ENCODE data around the gene B3GNT9. TPM values are rescaled to one million over a fixed set of nuclear protein-coding genes. Genes with fewer than 3 reads are reported as not detected.

The B3GNT9 gene
- total and polyA plus RNA-seq, 3 donors from 2014 or later: 18.0 to 24.6 (median 18.6) TPM

GRCh38 chr16:67116388-67117311, 34.1 kb downstream of the B3GNT9 start:
- Histone ChIP-seq H3K4me3 (no peak overlapping the region), H3K36me3 (ENCODE audit: low read depth, missing control alignments) (no peaks in the 10 kb centered on the region), H3K4me1 (peaks cover 13% of the 10 kb centered on the region), H3K27me3 (no peaks in the 10 kb centered on the region), H3K9me3 (no peaks in the 10 kb centered on the region), H3K27ac (no peak overlapping the region)
- intact Hi-C loops (cut with DNase I; ENCODE audit: low total_unique reads): no loop called here
- WGBS, 2 donors: 81 to 84% methylated on average over 13 of the region's 13 CpGs
- no peak for DNase-seq
- TF ChIP-seq, protein P1, sequence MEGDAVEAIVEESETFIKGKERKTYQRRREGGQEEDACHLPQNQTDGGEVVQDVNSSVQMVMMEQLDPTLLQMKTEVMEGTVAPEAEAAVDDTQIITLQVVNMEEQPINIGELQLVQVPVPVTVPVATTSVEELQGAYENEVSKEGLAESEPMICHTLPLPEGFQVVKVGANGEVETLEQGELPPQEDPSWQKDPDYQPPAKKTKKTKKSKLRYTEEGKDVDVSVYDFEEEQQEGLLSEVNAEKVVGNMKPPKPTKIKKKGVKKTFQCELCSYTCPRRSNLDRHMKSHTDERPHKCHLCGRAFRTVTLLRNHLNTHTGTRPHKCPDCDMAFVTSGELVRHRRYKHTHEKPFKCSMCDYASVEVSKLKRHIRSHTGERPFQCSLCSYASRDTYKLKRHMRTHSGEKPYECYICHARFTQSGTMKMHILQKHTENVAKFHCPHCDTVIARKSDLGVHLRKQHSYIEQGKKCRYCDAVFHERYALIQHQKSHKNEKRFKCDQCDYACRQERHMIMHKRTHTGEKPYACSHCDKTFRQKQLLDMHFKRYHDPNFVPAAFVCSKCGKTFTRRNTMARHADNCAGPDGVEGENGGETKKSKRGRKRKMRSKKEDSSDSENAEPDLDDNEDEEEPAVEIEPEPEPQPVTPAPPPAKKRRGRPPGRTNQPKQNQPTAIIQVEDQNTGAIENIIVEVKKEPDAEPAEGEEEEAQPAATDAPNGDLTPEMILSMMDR (IDR thresholded peaks at IDR 0.05): no peak
- no peak for TF ChIP-seq POLR2A (IDR thresholded peaks at IDR 0.05)

DNA sequence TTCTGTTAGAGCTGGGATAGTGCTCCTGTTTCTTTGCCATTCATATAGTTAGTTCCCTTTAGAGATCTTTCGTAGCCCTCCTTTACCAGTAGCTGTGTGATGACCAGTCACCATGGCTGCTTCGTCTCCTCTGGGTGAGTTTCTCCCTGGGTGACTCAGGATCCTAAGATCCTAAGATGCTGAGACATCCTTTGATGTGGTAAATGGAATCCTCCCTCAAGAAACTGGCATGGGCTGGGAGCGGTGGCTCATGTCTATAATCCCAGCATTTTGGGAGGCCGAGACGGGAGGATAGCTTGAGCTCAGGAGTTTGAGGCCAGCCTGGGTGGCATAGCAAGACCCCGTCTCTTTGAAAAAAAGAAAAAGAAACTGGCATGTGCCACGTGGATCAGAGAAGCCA, 35.2 kb downstream of the B3GNT9 start:
- H3K27ac ChIP-seq: no peak overlapping the region
- no peak for DNase-seq
- no peaks in the 10 kb centered on the region for H3K36me3 ChIP-seq (ENCODE audit: low read depth, missing control alignments)
- no peak overlapping the region for H3K4me3 ChIP-seq
- H3K4me1 ChIP-seq: peaks cover 23% of the 10 kb centered on the region
- WGBS, 2 donors: 86 to 92% methylated on average over 6 to 7 of the region's 7 CpGs
- no peaks in the 10 kb centered on the region for H3K27me3 ChIP-seq
- intact Hi-C loops (cut with DNase I; ENCODE audit: low total_unique reads): no loop called here
- no peak for TF ChIP-seq POLR2A (IDR thresholded peaks at IDR 0.05)
- no peaks in the 10 kb centered on the region for H3K9me3 ChIP-seq

DNA sequence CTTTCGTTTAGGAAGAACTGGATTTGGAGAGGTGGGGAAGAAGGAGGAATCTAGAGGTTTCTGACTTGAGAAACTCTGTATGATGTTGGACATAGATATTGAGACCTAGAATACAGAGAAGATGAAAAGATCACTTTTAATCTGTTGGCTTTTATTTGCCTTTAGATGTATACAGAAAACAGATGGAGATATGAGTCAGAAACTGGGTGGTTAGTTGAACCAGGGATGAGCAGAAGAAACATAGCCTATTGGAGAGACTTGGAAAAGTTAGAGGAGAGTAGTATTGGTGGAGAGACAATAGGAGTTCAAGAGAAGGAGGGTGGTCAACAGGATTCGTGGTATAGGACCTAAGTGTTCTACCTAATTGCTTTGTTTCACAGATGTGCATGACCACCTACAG, 36.0 kb downstream of the B3GNT9 start:
- TF ChIP-seq POLR2A (IDR thresholded peaks at IDR 0.05): no peak
- TF ChIP-seq, protein P1 (IDR thresholded peaks at IDR 0.05): no peak
- Histone ChIP-seq H3K27ac (no peak overlapping the region), H3K9me3 (no peaks in the 10 kb centered on the region), H3K4me1 (peaks cover 24% of the 10 kb centered on the region), H3K36me3 (ENCODE audit: low read depth, missing control alignments) (no peaks in the 10 kb centered on the region), H3K4me3 (no peak overlapping the region), H3K27me3 (no peaks in the 10 kb centered on the region)
- DNase-seq: no peak
- 86 to 88% methylated on average over 2 of the region's 2 CpGs for WGBS, 2 donors
- intact Hi-C loops (cut with DNase I; ENCODE audit: low total_unique reads): no loop called here

GRCh38 chr16:67112591-67113399, 38.0 kb downstream of the B3GNT9 start:
- WGBS, 2 donors: 80 to 89% methylated on average over 4 of the region's 4 CpGs
- intact Hi-C loops (cut with DNase I; ENCODE audit: low total_unique reads): no loop called here
- no peak for TF ChIP-seq POLR2A (IDR thresholded peaks at IDR 0.05)
- TF ChIP-seq, protein P1 (IDR thresholded peaks at IDR 0.05): no peak
- H3K36me3 ChIP-seq (ENCODE audit: low read depth, missing control alignments): no peaks in the 10 kb centered on the region
- H3K27ac ChIP-seq: no peak overlapping the region
- H3K4me3 ChIP-seq: no peak overlapping the region
- H3K9me3 ChIP-seq: no peaks in the 10 kb centered on the region
- DNase-seq: no peak
- H3K27me3 ChIP-seq: no peaks in the 10 kb centered on the region
- H3K4me1 ChIP-seq: peaks cover 31% of the 10 kb centered on the region

DNA sequence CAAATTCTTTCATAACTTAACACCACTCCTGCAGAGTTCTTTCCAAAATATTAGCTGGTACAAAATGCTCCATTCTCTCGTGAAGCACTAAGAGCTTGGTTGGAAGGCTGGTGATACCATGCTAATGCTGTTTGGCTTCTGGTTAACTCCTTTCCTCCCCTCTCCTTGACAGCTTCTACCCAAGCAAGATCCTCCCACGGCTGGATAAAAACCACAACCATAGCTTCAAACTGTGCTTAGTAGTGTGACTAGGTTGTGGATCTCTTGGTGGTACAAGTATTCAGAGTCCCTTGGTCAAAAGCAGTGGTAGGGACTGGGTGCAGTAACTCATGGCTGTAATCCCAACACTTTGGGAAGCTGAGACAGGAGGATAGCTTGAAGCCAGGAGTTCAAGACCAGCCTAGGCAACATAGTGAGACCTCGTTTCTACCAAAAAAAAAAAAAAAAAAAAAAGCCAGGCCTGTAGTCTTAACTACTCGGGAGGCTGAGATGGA, 38.8 kb downstream of the B3GNT9 start:
- H3K4me3 ChIP-seq: no peak overlapping the region
- intact Hi-C loops (cut with DNase I; ENCODE audit: low total_unique reads): no loop called here
- 67 to 73% methylated on average over 4 of the region's 4 CpGs for WGBS, 2 donors

More for the DNA sequence above, 38.8 kb downstream of the B3GNT9 start:
- TF ChIP-seq, protein P1 (IDR thresholded peaks at IDR 0.05): no peak
- TF ChIP-seq POLR2A (IDR thresholded peaks at IDR 0.05): no peak
- Histone ChIP-seq H3K27me3 (no peaks in the 10 kb centered on the region), H3K4me1 (peaks cover 31% of the 10 kb centered on the region), H3K27ac (no peak overlapping the region), H3K36me3 (ENCODE audit: low read depth, missing control alignments) (no peaks in the 10 kb centered on the region), H3K9me3 (no peaks in the 10 kb centered on the region)
- no peak for DNase-seq

Data from testis (tissue), 3 donors.